HG03378 (cell line): Measurements from ENCODE around the gene RFWD3.

Source experiments
- ATAC-seq: cut with Tn5 transposase; IDR thresholded peaks from one replicate; pipeline ENCODE4 v1.9.1; 2021; ENCODE audit warnings: mild to moderate bottlenecking, moderate library complexity; ENCODE audit not compliant: unreplicated experiment

RFWD3 gene

GRCh38 chr16:74583926-74584666 is 82.6 kb downstream of the RFWD3 start:
- no peak for ATAC-seq

- no peak for ATAC-seq
Measured at GRCh38 chr16:74582970-74583369, 83.7 kb downstream of the RFWD3 start.

GRCh38 chr16:74580833-74581232 is 85.8 kb downstream of the RFWD3 start:
- ATAC-seq: peak; percentile 57

- ATAC-seq: no peak
Measured at GRCh38 chr16:74578838-74579237, 87.8 kb downstream of the RFWD3 start.

GRCh38 chr16:74578433-74578832 is 88.2 kb downstream of the RFWD3 start:
- ATAC-seq: no peak

- no peak for ATAC-seq
Measured at GRCh38 chr16:74577882-74578366, 88.8 kb downstream of the RFWD3 start.

- ATAC-seq: no peak
Measured at GRCh38 chr16:74575807-74576643, 90.7 kb downstream of the RFWD3 start.

- ATAC-seq: no peak
Measured at GRCh38 chr16:74575175-74575806, 91.4 kb downstream of the RFWD3 start.

- ATAC-seq: no peak
Measured at GRCh38 chr16:74574146-74574545, 92.5 kb downstream of the RFWD3 start.

- ATAC-seq: no peak
Measured at GRCh38 chr16:74573622-74574021, 93.1 kb downstream of the RFWD3 start.
